Measurements from ENCODE around the gene MCM3AP. TPM values are rescaled to one million over a fixed set of nuclear protein-coding genes. Genes with fewer than 3 reads are reported as not detected.

The MCM3AP gene
- total RNA-seq, 1 experiment from 2014 or later: 140 TPM

- no peaks in the 10 kb centered on the region for H3K9me2 ChIP-seq (replicated peaks; ENCODE audit: low read length)
- ChIA-PET CTCF (no interaction called here), POLR2A (ENCODE audit: unreplicated experiment) (no interaction called here)
- H3K27me3 ChIP-seq (ENCODE audit: low read length): no peaks in the 10 kb centered on the region
- H3K4me1 ChIP-seq (ENCODE audit: insufficient read depth, low read length): peaks cover 30% of the 10 kb centered on the region
- BruUV-seq (replicated peaks): no TSS peak
- TF ChIP-seq CTCF (conservative IDR thresholded peaks at IDR 0.05; ENCODE audit: low read depth, low read length): no peak
- TF ChIP-seq EZH2phosphoT487 (IDR thresholded peaks at IDR 0.05; ENCODE audit: borderline replicate concordance, low read length): no peak
- no peak for TF ChIP-seq EZH2 (IDR thresholded peaks at IDR 0.05; ENCODE audit: low read length, unreplicated experiment)
- DNase-seq: no peak
- peaks cover 41% of the 10 kb centered on the region for H3K79me2 ChIP-seq (ENCODE audit: low read length)
- H2AFZ ChIP-seq (ENCODE audit: low read length): no peak overlapping the region
- H3K9ac ChIP-seq (ENCODE audit: low read length): peak overlapping the region; percentile 94; the same call in 1 of the 2 replicates
- no peaks in the 10 kb centered on the region for H3K9me3 ChIP-seq (ENCODE audit: low read length)
- ATAC-seq: no peak
- peaks cover 18% of the 10 kb centered on the region for H3K36me3 ChIP-seq (ENCODE audit: low read depth, low read length)
- H3F3A ChIP-seq (ENCODE audit: low read length, unreplicated experiment): no peaks in the 10 kb centered on the region
- peak overlapping the region; percentile 84 for H3K4me2 ChIP-seq (ENCODE audit: low read length)
- H3K4me3 ChIP-seq (ENCODE audit: low read length): peak overlapping the region; percentile 75
- no peak overlapping the region for H3K27ac ChIP-seq (ENCODE audit: low read length)
- intact Hi-C loops (cut with micrococcal nuclease): loop anchor here (5.0 kb wide), 1 partner anchor 140 kb away; no protein-coding TSS in a partner anchor
- H4K20me1 ChIP-seq (ENCODE audit: low read length): no peaks in the 10 kb centered on the region
These were observed 2.1 kb upstream of the MCM3AP start for GRCh38 chr21:46287541-46287940.

GRCh38 chr21:46286648-46287002 lies 1.2 kb upstream of the MCM3AP start:
- intact Hi-C loops (cut with micrococcal nuclease): loop anchor here (1.0 to 5.0 kb wide), 2 partner anchors 37 to 139 kb away; partner anchors contain the start of gene C21orf58
- Histone ChIP-seq H3K79me2 (ENCODE audit: low read length) (peaks cover 50% of the 10 kb centered on the region), H3K36me3 (ENCODE audit: low read depth, low read length) (peaks cover 12% of the 10 kb centered on the region), H3K4me1 (ENCODE audit: insufficient read depth, low read length) (peaks cover 30% of the 10 kb centered on the region), H3K27me3 (ENCODE audit: low read length) (no peaks in the 10 kb centered on the region), H3K4me3 (ENCODE audit: low read length) (peak overlapping the region; percentile 75), H3K9ac (ENCODE audit: low read length) (peak overlapping the region; percentile 94), H3K4me2 (ENCODE audit: low read length) (peak overlapping the region; percentile 84), H3K9me3 (ENCODE audit: low read length) (no peaks in the 10 kb centered on the region), H3K27ac (ENCODE audit: low read length) (peak overlapping the region; percentile 84), H4K20me1 (ENCODE audit: low read length) (no peaks in the 10 kb centered on the region), H3K9me2 (replicated peaks; ENCODE audit: low read length) (no peaks in the 10 kb centered on the region), H3F3A (ENCODE audit: low read length, unreplicated experiment) (no peaks in the 10 kb centered on the region), H2AFZ (ENCODE audit: low read length) (peak overlapping the region; percentile 66)
- TF ChIP-seq EZH2phosphoT487 (IDR thresholded peaks at IDR 0.05; ENCODE audit: borderline replicate concordance, low read length) (no peak), CTCF (conservative IDR thresholded peaks at IDR 0.05; ENCODE audit: low read depth, low read length) (no peak), EZH2 (IDR thresholded peaks at IDR 0.05; ENCODE audit: low read length, unreplicated experiment) (no peak)
- no TSS peak for BruUV-seq (replicated peaks)
- CTCF ChIA-PET: interaction anchor here (1.5 kb wide), 1 partner anchor 39 kb away, joined by 3 read pairs; a partner anchor contains a TSS
- no peak for DNase-seq
- ATAC-seq: peak; percentile 2
- POLR2A ChIA-PET (ENCODE audit: unreplicated experiment): no interaction called here
